ENCODE results near the gene ABCC3.
"Not testable (repeated sequence)": the region's sequence is repeated elsewhere in the genome, so short reads cannot be mapped to it uniquely, and the experiment has no call there.

ABCC3 gene

DNA sequence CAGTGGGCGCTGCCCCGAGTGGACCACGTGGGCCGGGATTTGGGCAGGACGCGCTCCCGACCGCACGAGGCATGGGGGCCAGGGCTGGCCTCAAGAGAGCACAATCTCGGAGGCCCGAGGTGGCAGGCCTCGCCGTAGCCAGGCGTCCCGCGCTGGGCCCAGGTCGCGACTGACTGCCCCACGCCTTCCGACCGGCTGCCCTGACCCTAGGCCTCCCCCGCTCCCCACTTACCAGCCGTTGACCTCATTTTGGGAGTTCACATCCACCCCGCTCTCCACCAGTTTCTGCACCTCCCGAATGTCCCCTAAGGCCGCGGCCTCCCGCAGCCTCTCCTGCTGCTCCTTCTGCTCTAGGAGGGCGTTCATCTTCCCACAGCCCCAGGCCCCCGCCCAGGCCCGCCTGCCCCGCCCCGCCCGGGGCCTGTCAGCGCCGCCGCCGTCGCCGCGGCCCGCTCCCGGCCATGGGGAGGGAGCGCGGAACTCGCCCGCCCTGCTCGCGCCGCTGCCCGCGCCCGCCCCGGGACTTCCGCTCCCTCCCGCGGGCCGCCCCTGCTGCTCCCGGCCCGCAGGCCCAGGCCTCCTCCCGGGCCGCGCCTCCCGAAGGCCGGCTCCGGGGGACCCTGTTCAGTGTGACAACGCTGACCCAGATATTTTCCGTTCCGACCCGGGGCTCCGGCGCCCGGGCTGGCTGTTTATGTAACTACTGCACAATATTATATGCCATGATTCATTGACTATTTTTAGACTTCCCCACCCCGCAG lies 72.8 kb downstream of the ABCC3 start, which contains the start of gene ANKRD40:
TSS of gene ANKRD40 (minus strand) at position 626 of the 761 bp plus-strand sequence. CDS start at position 366, 260 bp downstream.
- DNase-seq (ENCODE audit: low read depth), result peak; percentile 90

- DNase-seq (ENCODE audit: low read depth), result no peak
Measured at GRCh38 chr17:50708050-50709000, 73.6 kb downstream of the ABCC3 start.

GRCh38 chr17:50709053-50709452 lies 74.4 kb downstream of the ABCC3 start:
- not testable (repeated sequence) for DNase-seq (ENCODE audit: low read depth)

DNA sequence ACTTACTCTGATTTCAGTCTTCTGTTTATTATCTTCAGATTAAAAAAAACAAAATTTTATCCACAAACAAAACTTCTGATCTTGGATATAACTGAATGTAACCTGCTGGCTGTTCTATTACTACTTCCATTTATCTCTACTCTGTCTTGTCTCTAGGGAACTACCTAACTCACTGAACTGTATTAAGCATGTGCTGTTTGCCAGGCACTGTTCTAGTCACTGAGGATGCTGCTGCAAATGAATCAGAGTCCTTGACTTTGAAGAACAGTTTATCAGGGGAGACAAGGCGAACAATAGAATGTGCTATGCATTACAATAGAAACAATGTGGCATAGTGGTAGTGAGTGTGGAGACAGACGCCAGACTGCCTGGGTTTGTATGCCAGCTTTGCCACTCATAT lies 75.3 kb downstream of the ABCC3 start:
- no peak for DNase-seq (ENCODE audit: low read depth)

DNA sequence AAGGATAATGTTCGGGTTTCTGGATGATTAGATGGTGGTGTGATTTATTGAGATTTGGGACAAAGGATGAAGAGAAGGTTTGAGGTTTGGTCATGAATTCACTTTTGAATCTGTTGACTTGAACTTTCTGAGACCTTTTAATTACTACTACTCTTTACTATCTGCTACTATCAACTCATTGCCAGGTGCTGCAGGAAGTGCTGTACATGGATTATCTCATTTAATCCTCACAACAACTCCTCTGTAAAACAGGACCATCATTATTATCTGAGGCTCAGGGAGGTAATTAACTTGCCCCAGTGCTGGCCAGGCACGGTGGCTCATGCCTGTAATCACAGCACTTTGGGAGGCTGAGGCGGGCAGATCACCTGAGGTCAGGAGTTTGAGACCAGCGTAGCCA lies 76.0 kb downstream of the ABCC3 start:
- DNase-seq (ENCODE audit: low read depth), result no peak

DNA sequence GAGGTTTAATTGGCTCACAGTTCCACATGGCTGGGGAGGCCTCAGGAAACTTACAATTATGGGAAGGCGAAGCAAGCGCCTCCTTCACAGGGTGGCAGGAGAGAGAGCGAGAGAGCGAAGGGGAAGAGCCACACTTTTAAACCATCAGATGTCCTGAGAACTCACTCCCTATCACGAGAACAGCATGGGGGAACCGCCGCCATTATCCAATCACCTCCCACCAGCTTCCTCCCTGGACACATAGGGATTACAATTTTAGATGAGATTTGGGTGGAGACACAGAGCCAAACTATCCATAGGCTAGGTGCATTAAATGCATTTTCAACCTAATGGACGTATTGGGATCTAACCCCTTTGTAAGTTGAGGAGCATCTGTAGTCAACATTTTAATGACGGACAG lies 78.0 kb downstream of the ABCC3 start:
- DNase-seq (ENCODE audit: low read depth), result no peak

DNA sequence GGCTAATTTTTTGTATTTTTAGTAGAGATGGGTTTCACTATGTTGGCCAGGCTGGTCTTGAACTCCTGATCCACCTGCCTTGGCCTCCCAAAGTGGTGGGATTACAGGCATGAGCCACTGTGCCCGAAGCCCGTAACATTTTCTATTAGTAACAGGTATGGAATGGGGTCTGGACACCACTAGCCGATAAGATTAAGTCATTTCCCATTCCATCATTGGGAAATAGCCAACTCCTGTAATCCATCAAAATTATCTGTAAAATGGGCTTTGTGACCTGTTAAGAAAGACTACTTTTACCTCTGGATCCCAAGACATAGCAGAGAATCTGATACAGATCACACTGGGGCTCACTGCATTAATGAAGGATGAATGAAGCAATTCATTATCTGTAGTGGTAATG lies 80.8 kb downstream of the ABCC3 start:
- no peak for DNase-seq (ENCODE audit: low read depth)

GRCh38 chr17:50719144-50719923 lies 84.7 kb downstream of the ABCC3 start, which contains the start of gene LUC7L3:
Gene LUC7L3, plus strand, starts transcription at chr17:50719603. Its CDS starts 130 bp downstream, at chr17:50719733.
- peak; percentile 90 for DNase-seq (ENCODE audit: low read depth)

DNA sequence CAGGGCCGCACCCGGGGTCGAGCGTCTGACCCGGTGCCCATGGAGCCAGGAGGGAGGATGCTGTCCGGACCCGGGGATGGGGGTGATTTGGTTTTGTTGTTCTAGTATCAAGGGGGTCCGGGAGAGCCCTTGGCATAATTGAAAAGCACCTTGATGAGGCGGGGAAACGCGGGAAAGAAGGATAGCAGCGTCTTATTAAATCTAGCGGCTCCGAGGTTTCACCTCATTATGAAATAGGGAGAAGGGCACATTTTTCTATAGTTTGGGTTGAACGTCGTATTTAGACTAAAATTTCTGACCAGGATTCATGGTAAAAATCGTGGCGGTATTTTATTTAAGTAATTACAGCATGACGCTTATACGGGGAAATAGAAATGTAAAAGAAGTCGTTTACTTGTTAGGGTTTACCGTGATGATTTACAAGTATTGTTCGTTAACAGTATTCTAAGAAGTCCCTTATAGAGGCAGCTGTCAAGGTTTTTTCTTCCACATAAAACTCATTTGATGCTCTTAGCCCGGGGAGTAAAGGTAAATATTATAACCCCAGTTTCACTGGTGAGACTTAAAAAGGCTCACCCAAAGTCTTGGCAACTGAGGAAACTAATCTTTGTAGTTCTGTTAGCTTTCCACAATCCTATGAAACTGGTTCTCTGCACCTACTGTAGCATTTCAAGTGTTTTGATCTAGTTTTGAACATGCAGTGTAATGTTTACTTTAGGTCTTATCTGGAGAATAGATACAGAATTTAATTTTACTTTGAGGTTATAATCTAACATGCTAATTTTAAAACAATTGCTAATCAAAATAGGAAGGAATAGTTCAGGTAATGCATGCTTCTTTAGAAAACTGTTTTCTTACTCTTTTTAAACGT lies 85.5 kb downstream of the ABCC3 start:
- DNase-seq (ENCODE audit: low read depth), result no peak

- no peak for DNase-seq (ENCODE audit: low read depth)
Measured at GRCh38 chr17:50721194-50722010, 86.7 kb downstream of the ABCC3 start.

DNA sequence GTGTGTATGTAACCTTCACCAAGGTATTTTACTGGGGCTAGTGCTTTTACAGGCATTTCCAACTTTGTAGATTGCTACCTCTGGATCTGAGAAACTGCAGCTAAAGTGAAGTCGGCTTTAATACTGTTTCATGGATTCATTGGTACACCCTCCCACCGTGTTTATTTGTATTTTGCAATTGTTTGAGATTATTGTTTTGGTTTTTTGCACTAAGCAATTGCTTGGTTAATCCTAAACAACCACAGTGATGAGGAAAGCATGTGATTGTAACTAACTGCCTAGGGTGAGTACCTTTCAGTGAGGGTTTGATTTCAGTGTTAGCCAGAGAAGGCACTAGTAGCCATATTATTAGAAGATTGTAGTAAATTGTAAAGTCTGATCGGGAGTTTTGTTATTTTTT lies 88.1 kb downstream of the ABCC3 start:
- no peak for DNase-seq (ENCODE audit: low read depth)

DNA sequence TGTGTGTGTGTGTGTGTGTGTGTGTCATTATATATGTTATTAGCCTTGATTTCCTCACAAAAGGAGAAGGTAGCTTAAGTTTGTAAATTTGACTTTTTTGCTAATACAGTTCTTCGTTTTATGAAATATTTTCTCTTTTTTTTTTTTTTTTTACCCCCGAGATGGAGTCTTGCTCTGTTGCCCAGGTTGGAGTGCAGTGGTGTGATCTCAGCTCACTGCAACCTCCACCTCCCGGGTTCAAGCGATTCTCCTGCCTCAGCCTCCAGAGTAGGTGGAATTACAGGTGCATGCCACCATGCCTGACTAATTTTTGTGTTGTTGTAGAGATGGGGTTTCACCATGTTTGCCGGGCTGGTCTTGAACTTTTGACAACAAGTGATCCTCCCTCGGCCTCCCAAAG lies 89.9 kb downstream of the ABCC3 start:
- DNase-seq (ENCODE audit: low read depth), result not testable (repeated sequence)

DNA sequence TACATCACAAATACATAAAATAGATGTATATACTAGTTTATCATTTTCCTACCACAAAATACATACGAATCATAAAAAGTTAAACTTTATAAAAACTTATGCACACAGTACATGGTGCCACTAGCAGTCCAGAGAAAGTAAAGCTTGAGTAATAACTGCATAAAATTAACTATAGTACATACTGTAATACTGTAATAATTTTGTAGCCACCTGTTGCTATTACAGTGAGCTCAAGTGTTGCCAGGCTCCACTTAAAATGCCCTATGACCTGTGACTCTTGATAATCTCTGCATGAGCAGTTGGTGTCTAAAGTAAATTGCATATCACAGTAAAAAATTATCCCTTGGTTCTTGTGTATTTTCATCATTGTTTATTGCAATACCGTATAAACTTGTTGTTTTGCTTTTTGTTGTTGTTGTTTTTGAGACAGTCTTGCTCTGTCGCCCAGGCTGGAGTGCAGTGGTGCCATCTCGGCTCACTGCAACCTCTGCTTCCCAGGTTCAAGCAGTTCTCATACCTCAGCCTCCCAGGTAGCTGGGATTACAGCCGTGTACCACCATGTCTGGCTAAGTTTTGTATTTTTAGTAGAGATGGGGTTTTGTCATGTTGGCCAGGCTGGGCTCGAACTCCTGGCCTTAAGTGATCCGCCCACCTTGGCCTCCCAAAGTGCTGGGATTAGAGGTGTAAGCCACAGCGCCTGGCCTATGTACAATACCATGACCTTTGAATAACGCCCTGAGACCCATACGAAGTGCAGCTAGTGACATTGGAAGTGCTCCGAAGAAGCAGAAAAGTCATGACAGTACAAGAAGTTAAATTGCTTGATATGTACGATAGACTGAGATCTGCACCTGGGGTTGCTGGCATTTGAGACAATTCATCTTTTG lies 91.3 kb downstream of the ABCC3 start:
- no peak for DNase-seq (ENCODE audit: low read depth)

- no peak for DNase-seq (ENCODE audit: low read depth)
Measured at GRCh38 chr17:50728112-50728429, 93.4 kb downstream of the ABCC3 start.

GRCh38 chr17:50728881-50729765 lies 94.4 kb downstream of the ABCC3 start:
- DNase-seq (ENCODE audit: low read depth), result no peak

- DNase-seq (ENCODE audit: low read depth), result no peak
Measured at GRCh38 chr17:50731575-50732460, 97.1 kb downstream of the ABCC3 start.

GRCh38 chr17:50735287-50735686 lies 100.6 kb downstream of the ABCC3 start:
- DNase-seq (ENCODE audit: low read depth), result no peak

Measured in stromal cell of bone marrow (primary cell).